ENCODE data around the gene CDKN2AIP.

DNA sequence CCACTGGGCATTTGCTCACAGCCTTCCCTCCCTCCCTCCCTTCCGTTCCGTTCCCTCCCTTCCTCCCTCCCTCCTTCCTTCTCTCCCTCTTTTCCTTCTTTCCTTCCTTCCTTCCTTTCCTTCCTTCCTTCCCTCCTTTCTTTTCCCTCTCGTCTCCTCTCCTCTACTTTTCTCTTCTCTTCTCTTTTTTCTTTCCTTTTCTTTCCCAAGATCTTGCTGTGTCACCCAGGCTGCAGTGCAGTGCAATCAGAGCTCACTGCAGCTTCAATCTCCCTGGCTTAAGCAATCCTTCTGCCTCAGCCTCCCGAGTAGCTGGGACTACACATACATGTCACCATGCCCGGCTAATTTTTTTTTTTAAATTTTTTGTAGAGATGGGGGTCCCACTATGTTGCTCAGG, 33.7 kb downstream of the CDKN2AIP start:
- TF ChIP-seq, protein P1, sequence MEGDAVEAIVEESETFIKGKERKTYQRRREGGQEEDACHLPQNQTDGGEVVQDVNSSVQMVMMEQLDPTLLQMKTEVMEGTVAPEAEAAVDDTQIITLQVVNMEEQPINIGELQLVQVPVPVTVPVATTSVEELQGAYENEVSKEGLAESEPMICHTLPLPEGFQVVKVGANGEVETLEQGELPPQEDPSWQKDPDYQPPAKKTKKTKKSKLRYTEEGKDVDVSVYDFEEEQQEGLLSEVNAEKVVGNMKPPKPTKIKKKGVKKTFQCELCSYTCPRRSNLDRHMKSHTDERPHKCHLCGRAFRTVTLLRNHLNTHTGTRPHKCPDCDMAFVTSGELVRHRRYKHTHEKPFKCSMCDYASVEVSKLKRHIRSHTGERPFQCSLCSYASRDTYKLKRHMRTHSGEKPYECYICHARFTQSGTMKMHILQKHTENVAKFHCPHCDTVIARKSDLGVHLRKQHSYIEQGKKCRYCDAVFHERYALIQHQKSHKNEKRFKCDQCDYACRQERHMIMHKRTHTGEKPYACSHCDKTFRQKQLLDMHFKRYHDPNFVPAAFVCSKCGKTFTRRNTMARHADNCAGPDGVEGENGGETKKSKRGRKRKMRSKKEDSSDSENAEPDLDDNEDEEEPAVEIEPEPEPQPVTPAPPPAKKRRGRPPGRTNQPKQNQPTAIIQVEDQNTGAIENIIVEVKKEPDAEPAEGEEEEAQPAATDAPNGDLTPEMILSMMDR (IDR thresholded peaks at IDR 0.05), result no peak
- no peak for TF ChIP-seq POLR2A (IDR thresholded peaks at IDR 0.05)

Measured in tibial nerve (tissue), 3 donors.